OCI-LY7 (cell line): ENCODE results near the gene POLRMT. TPM values are rescaled to one million over a fixed set of nuclear protein-coding genes. Genes with fewer than 3 reads are reported as not detected.

Experiments
- BruUV-seq: library from RNA; stranded (reverse); fragments of 400-500 nt; replicated peaks from 2 replicates; lab custom pipeline; 2021; lab: Mats Ljungman, UMichigan
- CTCF ChIA-PET: fragments of 300-600 bp; sonication (Branson Sonifier 250); formaldehyde crosslinking; loops from one replicate; lab custom pipeline; 2022; ENCODE audit warnings: antibody characterized with exemption; ENCODE audit not compliant: unreplicated experiment; lab: Charles Lee
- POLR2A ChIA-PET: fragments of 300-600 bp; sonication (Branson Sonifier 250); formaldehyde crosslinking; loops from one replicate; lab custom pipeline; 2022; ENCODE audit warnings: antibody characterized with exemption; lab: Charles Lee
- DNase-seq: peaks from one replicate; pipeline ENCODE4 v3.0.0-alpha.2; 2015; ENCODE audit warnings: low spot score
- H2AFZ ChIP-seq: fragments of 200-600 bp; sonication (generic), shearing (Covaris generic); 2 replicates; pipeline ENCODE4 v1.6.1; 2014; ENCODE audit warnings: mild to moderate bottlenecking, antibody characterized with exemption, low read length, moderate library complexity
- H3K27ac ChIP-seq: fragments of 200-600 bp; sonication (generic); 2 replicates; pipeline ENCODE4 v1.5.1; 2014; ENCODE audit warnings: mixed run types, low read depth, mild to moderate bottlenecking, moderate library complexity, low read length, inconsistent platforms; ENCODE audit not compliant: poor library complexity, severe bottlenecking
- H3K36me3 ChIP-seq: fragments of 200-600 bp; sonication (generic); 2 replicates; pipeline ENCODE4 v1.6.1; 2014; ENCODE audit warnings: mild to moderate bottlenecking, antibody characterized with exemption, low read length, moderate library complexity, mixed read lengths; ENCODE audit not compliant: insufficient read depth
- H3K4me1 ChIP-seq: fragments of 200-600 bp; sonication (generic); 2 replicates; pipeline ENCODE4 v1.5.1; 2014; ENCODE audit warnings: mild to moderate bottlenecking, low read length; ENCODE audit not compliant: insufficient read depth, poor library complexity, severe bottlenecking
- H3K4me2 ChIP-seq: fragments of 200-600 bp; sonication (generic); 2 replicates; pipeline ENCODE4 v1.6.1; 2014; ENCODE audit warnings: mild to moderate bottlenecking, low read length
- H3K4me3 ChIP-seq: fragments of 200-600 bp; sonication (generic); 2 replicates; pipeline ENCODE4 v1.5.1; 2014; ENCODE audit warnings: mild to moderate bottlenecking, low read depth, low read length; ENCODE audit not compliant: poor library complexity, severe bottlenecking
- H3K79me2 ChIP-seq: fragments of 200-600 bp; sonication (generic); 2 replicates; pipeline ENCODE4 v1.6.1; 2016; ENCODE audit warnings: low read depth, mild to moderate bottlenecking, low read length, moderate library complexity, mixed read lengths; ENCODE audit not compliant: insufficient read depth
- H3K9me2 ChIP-seq: fragments of 200-600 bp; sonication (generic); 2 replicates; pipeline ENCODE4 v1.6.1; 2016; ENCODE audit warnings: mild to moderate bottlenecking, low read length, mixed read lengths; ENCODE audit not compliant: insufficient read depth
- H3K9me3 ChIP-seq: fragments of 200-600 bp; sonication (generic); 2 replicates; pipeline ENCODE4 v1.6.1; 2014; ENCODE audit warnings: mild to moderate bottlenecking, mixed run types, low read length, mixed read lengths
- H4K20me1 ChIP-seq: fragments of 200-600 bp; sonication (generic); 2 replicates; pipeline ENCODE4 v1.6.1; 2014; ENCODE audit warnings: mild to moderate bottlenecking, antibody characterized with exemption, low read length, moderate library complexity, mixed read lengths; ENCODE audit not compliant: insufficient read depth
- CTCF ChIP-seq: fragments of 200-600 bp; sonication (generic); conservative IDR thresholded peaks from 2 replicates; pipeline ENCODE4 v1.5.1; 2014; ENCODE audit warnings: mild to moderate bottlenecking, antibody characterized with exemption, low read length, moderate library complexity, mixed read lengths
- EZH2phosphoT487 ChIP-seq: fragments of 200-600 bp; sonication (generic); IDR thresholded peaks from 2 replicates; pipeline ENCODE4 v1.6.1; 2018; ENCODE audit warnings: low read depth, borderline replicate concordance, mild to moderate bottlenecking, mixed run types, antibody characterized with exemption, low read length, moderate library complexity, mixed read lengths
- intact Hi-C: fragments of 100-400 bp; cut with micrococcal nuclease; formaldehyde crosslinking; loops from one replicate; pipeline ENCODE4 v1.10.0; 2022; ENCODE audit not compliant: unreplicated experiment
- total RNA-seq, 2 experiments: library from RNA; depleted of rRNA in 1 of 2; stranded (reverse); fragments of >200 nt in 1 of 2; shearing (Covaris generic) in 1 of 2; gene quantifications; 2 replicates each; pipeline ENCODE4 v1.2.3, GENCODE V29; 2014 to 2022

Gene POLRMT
- total RNA-seq, 2 experiments from 2014 or later, result 65.5 to 74.6 TPM

GRCh38 chr19:597406-598315 lies 35.7 kb downstream of the POLRMT start:
- Histone ChIP-seq H3K79me2 (no peaks in the 10 kb centered on the region), H3K36me3 (no peaks in the 10 kb centered on the region), H3K4me2 (no peak overlapping the region), H4K20me1 (no peaks in the 10 kb centered on the region), H3K4me1 (no peaks in the 10 kb centered on the region), H2AFZ (no peak overlapping the region), H3K4me3 (no peak overlapping the region), H3K9me3 (no peaks in the 10 kb centered on the region), H3K27ac (no peak overlapping the region), H3K9me2 (no peaks in the 10 kb centered on the region)
- no TSS peak for BruUV-seq
- POLR2A ChIA-PET, result no interaction called here
- TF ChIP-seq CTCF (no peak), EZH2phosphoT487 (no peak)
- intact Hi-C loops, result no loop called here
- no peak for DNase-seq
- CTCF ChIA-PET, result no interaction called here

DNA sequence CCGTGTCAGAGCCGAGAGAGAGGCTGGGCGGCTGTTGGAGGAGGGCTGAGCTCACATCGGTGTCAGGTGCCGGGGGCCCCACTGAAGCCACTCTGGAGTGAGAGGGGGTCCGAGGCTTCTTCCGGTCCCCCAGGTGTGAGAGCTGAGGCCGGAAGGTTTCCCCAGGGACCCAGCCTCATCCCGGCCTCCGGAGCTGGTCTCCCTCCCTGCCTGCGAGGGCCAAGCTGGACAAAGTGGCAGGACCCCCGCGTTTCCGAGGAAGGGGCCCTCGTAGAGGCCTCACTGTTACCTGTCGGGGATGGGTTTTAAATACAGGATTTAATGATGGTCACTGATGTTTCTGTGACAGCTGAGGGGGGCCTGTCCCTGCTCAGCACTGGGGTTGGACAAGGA lies 37.1 kb downstream of the POLRMT start:
- Histone ChIP-seq H3K4me2 (no peak overlapping the region), H3K9me3 (no peaks in the 10 kb centered on the region), H3K4me1 (no peaks in the 10 kb centered on the region), H3K9me2 (no peaks in the 10 kb centered on the region), H3K4me3 (no peak overlapping the region), H3K27ac (no peak overlapping the region), H3K36me3 (no peaks in the 10 kb centered on the region), H3K79me2 (no peaks in the 10 kb centered on the region), H4K20me1 (no peaks in the 10 kb centered on the region), H2AFZ (no peak overlapping the region)
- POLR2A ChIA-PET, result no interaction called here
- intact Hi-C loops, result no loop called here
- CTCF ChIA-PET, result no interaction called here
- BruUV-seq, result no TSS peak
- no peak for TF ChIP-seq CTCF
- no peak for TF ChIP-seq EZH2phosphoT487
- DNase-seq, result no peak
